K562 (cell line): ENCODE data around the gene TUBB4B. TPM values are rescaled to one million over a fixed set of nuclear protein-coding genes. Genes with fewer than 3 reads are reported as not detected.

Source experiments
- ARNT ChIP-seq, 2 experiments: fragments of 450-650 bp; IDR thresholded peaks; 2 replicates each; pipeline ENCODE4 v1.6.1; 2016; ENCODE audit warnings: mild to moderate bottlenecking in 1 of 2
- ATF6 ChIP-seq: sonication (generic); formaldehyde crosslinking; IDR thresholded peaks from 2 replicates; pipeline ENCODE4 v1.4.0; 2020; ENCODE audit warnings: mild to moderate bottlenecking, missing genetic modification reagents
- CBX3 ChIP-seq, 2 experiments: IDR thresholded peaks; 1 replicate in 1 of 2; 2 replicates in 1 of 2; pipeline ENCODE4 v1.6.1; 2012; ENCODE audit warnings: inconsistent platforms in 2 of 2, low read length in 2 of 2, borderline replicate concordance in 1 of 2, control low read depth in 1 of 2
- ELF2 ChIP-seq: fragments of 250-450 bp; sonication (Bioruptor Pico); IDR thresholded peaks from 2 replicates; pipeline ENCODE4 v1.5.0; 2021; ENCODE audit warnings: mild to moderate bottlenecking
- ESRRA ChIP-seq: fragments of 450-650 bp; IDR thresholded peaks from 2 replicates; pipeline ENCODE4 v1.6.1; 2014; ENCODE audit warnings: low read depth, mild to moderate bottlenecking, moderate library complexity, borderline replicate concordance
- FOXA1 ChIP-seq: fragments of 450-650 bp; IDR thresholded peaks from 2 replicates; pipeline ENCODE4 v1.6.1; 2016; ENCODE audit warnings: mild to moderate bottlenecking, borderline replicate concordance
- HNRNPH1 ChIP-seq: fragments of 200-400 bp; formaldehyde crosslinking; optimal IDR thresholded peaks from 2 replicates; pipeline ENCODE3; 2017; ENCODE audit warnings: low read depth, mild to moderate bottlenecking, low read length, moderate library complexity
- MCM7 ChIP-seq, 2 experiments: fragments of 450-650 bp; IDR thresholded peaks; 2 replicates each; pipeline ENCODE4 v1.6.1; 2016 to 2018
- NCOA2 ChIP-seq, 2 experiments: fragments of 450-650 bp; IDR thresholded peaks; 2 replicates each; pipeline ENCODE4 v1.6.1; 2018; ENCODE audit warnings: mild to moderate bottlenecking in 2 of 2, moderate library complexity in 1 of 2; ENCODE audit not compliant: partially characterized antibody in 2 of 2
- NFE2L1 ChIP-seq: fragments of 450-650 bp; IDR thresholded peaks from 2 replicates; pipeline ENCODE4 v1.6.1; 2016; ENCODE audit warnings: missing genetic modification characterization, low read depth, mild to moderate bottlenecking, missing compliant biosample characterization, moderate library complexity, borderline replicate concordance
- NKRF ChIP-seq: fragments of 450-650 bp; IDR thresholded peaks from 2 replicates; pipeline ENCODE4 v1.6.1; 2016; ENCODE audit warnings: borderline replicate concordance
- POLR2H ChIP-seq: IDR thresholded peaks from 2 replicates; pipeline ENCODE4 v1.6.1; 2016; ENCODE audit warnings: missing genetic modification characterization, low read depth, mild to moderate bottlenecking, control low read depth, missing compliant biosample characterization, moderate library complexity
- PTTG1 ChIP-seq: fragments of 450-650 bp; IDR thresholded peaks from 2 replicates; pipeline ENCODE4 v1.6.1; 2016; ENCODE audit warnings: low read depth, mild to moderate bottlenecking, missing genetic modification characterization, missing compliant biosample characterization
- SP2 ChIP-seq: IDR thresholded peaks from 2 replicates; pipeline ENCODE4 v1.6.1; 2011; ENCODE audit warnings: mild to moderate bottlenecking, low read depth, low read length, moderate library complexity; ENCODE audit not compliant: poor library complexity, severe bottlenecking; ENCODE audit errors: extremely low read depth
- TAF1 ChIP-seq: IDR thresholded peaks from 2 replicates; pipeline ENCODE4 v1.6.1; 2011; ENCODE audit warnings: mild to moderate bottlenecking, low read length, moderate library complexity; ENCODE audit not compliant: insufficient read depth, control insufficient read depth, severe bottlenecking; ENCODE audit errors: extremely low read depth
- ZKSCAN3 ChIP-seq: fragments of 250-450 bp; sonication (Bioruptor Pico); IDR thresholded peaks from 2 replicates; pipeline ENCODE4 v1.4.0; 2020
- ZNF134 ChIP-seq: fragments of 250-450 bp; sonication (Bioruptor Pico); conservative IDR thresholded peaks from 2 replicates; pipeline ENCODE4 v1.4.0; 2020
- ZNF184 ChIP-seq: sonication (generic); formaldehyde crosslinking; IDR thresholded peaks from 2 replicates; pipeline ENCODE4 v1.5.0; 2020; ENCODE audit warnings: missing genetic modification reagents
- ZNF324 ChIP-seq: fragments of 250-450 bp; sonication (Bioruptor Pico); IDR thresholded peaks from 2 replicates; pipeline ENCODE4 v1.4.0; 2020; ENCODE audit warnings: mild to moderate bottlenecking
- polyA plus RNA-seq, 8 experiments: library from polyadenylated mRNA; depleted of rRNA in 4 of 8; stranded (reverse) in 5 of 8; unstranded in 3 of 8; fragments of >200 nt; fragmentation: Nextera tagmentation in 2 of 8; fragmentation: Illumina TruSeq in 1 of 8; extraction: Ambion mirVana in 2 of 8; extraction: Trizol in 1 of 8; gene quantifications; 2 replicates each; pipeline versions ENCODE4 v1.2.1 to v1.2.3, GENCODE V29; 2011 to 2014; ENCODE audit warnings: inconsistent platforms in 1 of 8, missing spikeins in 1 of 8
- total RNA-seq, 7 experiments: library from RNA; depleted of rRNA in 6 of 7; stranded (reverse); fragments of >200 nt in 6 of 7; fragmentation: Illumina TruSeq in 2 of 7; extraction: Trizol in 2 of 7; gene quantifications; 2 replicates each; pipeline versions ENCODE4 v1.2.1 to v1.2.3, GENCODE V29; 2011 to 2021; ENCODE audit warnings: low replicate concordance in 1 of 7
- TF ChIP-seq, protein P1 (sequence below): fragments of 450-650 bp; IDR thresholded peaks from 2 replicates; pipeline ENCODE4 v1.6.1; 2016; ENCODE audit warnings: antibody characterized with exemption
- TF ChIP-seq, protein P2 (sequence below): IDR thresholded peaks from 2 replicates; pipeline ENCODE4 v1.6.1; 2011; ENCODE audit not compliant: insufficient read length; ENCODE audit errors: extremely low read depth

The TUBB4B gene
- total and polyA plus RNA-seq, 9 of the 15 experiments (the other 6 are each of a cell fraction or from before 2014, with no cell fraction given): 24.1 to 443 (median 268) TPM

GRCh38 chr9:137240318-137240840 lies 708 bp upstream of the TUBB4B start (continued):
- TF ChIP-seq, protein P1, sequence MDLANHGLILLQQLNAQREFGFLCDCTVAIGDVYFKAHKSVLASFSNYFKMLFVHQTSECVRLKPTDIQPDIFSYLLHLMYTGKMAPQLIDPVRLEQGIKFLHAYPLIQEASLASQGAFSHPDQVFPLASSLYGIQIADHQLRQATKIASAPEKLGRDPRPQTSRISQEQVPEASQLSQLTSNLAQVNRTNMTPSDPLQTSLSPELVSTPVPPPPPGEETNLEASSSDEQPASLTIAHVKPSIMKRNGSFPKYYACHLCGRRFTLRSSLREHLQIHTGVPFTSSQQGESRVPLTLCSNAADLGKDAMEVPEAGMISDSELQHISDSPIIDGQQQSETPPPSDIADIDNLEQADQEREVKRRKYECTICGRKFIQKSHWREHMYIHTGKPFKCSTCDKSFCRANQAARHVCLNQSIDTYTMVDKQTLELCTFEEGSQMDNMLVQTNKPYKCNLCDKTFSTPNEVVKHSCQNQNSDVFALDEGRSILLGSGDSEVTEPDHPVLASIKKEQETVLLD: peak; percentile 77
- TF ChIP-seq MCM7 (IDR thresholded peaks at IDR 0.05) (no peak), ZNF134 (CRISPR knock-in tag) (no peak; the same call in 1 of the 2 replicates), PTTG1 (no peak), SP2 (no peak), NFE2L1 (tag) (no peak), ZNF184 (CRISPR knock-in tag) (no peak), ATF6 (CRISPR knock-in tag) (0 out of 2 replicates have a peak, but pooled peaks have one; percentile 75), POLR2H (tag) (no peak), NCOA2 (IDR thresholded peaks at IDR 0.05; ENCODE audit: partially characterized antibody in 2 of 2) (no peak), FOXA1 (no peak), CBX3 (IDR thresholded peaks at IDR 0.05; ENCODE audit: borderline replicate concordance in 1 of 2, low read length in 2 of 2) (peak in 1 of 2 experiments; percentile 68; a peak in 2 of 3 replicates), ZNF324 (CRISPR knock-in tag) (peak; percentile 46; the same call in 1 of the 2 replicates), ELF2 (CRISPR knock-in tag) (peak; percentile 41; the same call in 1 of the 2 replicates), ESRRA (peak; percentile 67; the same call in 1 of the 2 replicates), HNRNPH1 (no peak), TAF1 (no peak), NKRF (peak; percentile 91), ZKSCAN3 (CRISPR knock-in tag) (no peak), ARNT (IDR thresholded peaks at IDR 0.05) (no peak)
- TF ChIP-seq, protein P2, sequence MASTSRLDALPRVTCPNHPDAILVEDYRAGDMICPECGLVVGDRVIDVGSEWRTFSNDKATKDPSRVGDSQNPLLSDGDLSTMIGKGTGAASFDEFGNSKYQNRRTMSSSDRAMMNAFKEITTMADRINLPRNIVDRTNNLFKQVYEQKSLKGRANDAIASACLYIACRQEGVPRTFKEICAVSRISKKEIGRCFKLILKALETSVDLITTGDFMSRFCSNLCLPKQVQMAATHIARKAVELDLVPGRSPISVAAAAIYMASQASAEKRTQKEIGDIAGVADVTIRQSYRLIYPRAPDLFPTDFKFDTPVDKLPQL: no peak
